Upper lobe of right lung (tissue), 1 donor: ENCODE results near the gene PODXL2. TPM values are rescaled to one million over a fixed set of nuclear protein-coding genes. Genes with fewer than 3 reads are reported as not detected.

Experiments
- ATAC-seq: fragments of 200-7000 bp; cut with Tn5 transposase; one replicate; pipeline ENCODE4 v1.9.1; 2020; ENCODE audit warnings: mild to moderate bottlenecking, moderate library complexity
- DNase-seq: peaks from one replicate; pipeline ENCODE4 v3.0.0-alpha.2; 2020
- H3K27ac ChIP-seq: fragments of 200-600 bp; one replicate; pipeline ENCODE4 v1.8.0; 2022
- H3K27me3 ChIP-seq: fragments of 200-600 bp; one replicate; pipeline ENCODE4 v1.8.0; 2022; ENCODE audit warnings: mild to moderate bottlenecking
- H3K36me3 ChIP-seq: fragments of 200-600 bp; one replicate; pipeline ENCODE4 v1.8.0; 2022
- H3K4me1 ChIP-seq: fragments of 200-600 bp; one replicate; pipeline ENCODE4 v1.8.0; 2022
- H3K4me3 ChIP-seq: fragments of 200-600 bp; one replicate; pipeline ENCODE4 v1.8.0; 2022; ENCODE audit warnings: mild to moderate bottlenecking
- H3K9me3 ChIP-seq: fragments of 200-600 bp; one replicate; pipeline ENCODE4 v1.8.0; 2022
- CTCF ChIP-seq: fragments of 200-600 bp; IDR thresholded peaks from one replicate; pipeline ENCODE4 v1.8.0; 2022; ENCODE audit warnings: antibody characterized with exemption
- intact Hi-C: fragments of 100-400 bp; cut with DNase I; formaldehyde crosslinking; loops from one replicate; pipeline ENCODE4 v1.11.0; 2022
- total RNA-seq: library from RNA; stranded (reverse); fragmentation: NEBNext Ultra II Directional; extraction: Animal tissue kit (Norgen Biotek cat#: 25700); gene quantifications from one replicate; pipeline ENCODE4 v1.2.1, GENCODE V29; 2021
- donor health status: DM: no; HTN: yes; CAD: no; lungs with severe emphysema.

Gene PODXL2
- total RNA-seq, 1 donor from 2014 or later = 3.7 TPM

DNA sequence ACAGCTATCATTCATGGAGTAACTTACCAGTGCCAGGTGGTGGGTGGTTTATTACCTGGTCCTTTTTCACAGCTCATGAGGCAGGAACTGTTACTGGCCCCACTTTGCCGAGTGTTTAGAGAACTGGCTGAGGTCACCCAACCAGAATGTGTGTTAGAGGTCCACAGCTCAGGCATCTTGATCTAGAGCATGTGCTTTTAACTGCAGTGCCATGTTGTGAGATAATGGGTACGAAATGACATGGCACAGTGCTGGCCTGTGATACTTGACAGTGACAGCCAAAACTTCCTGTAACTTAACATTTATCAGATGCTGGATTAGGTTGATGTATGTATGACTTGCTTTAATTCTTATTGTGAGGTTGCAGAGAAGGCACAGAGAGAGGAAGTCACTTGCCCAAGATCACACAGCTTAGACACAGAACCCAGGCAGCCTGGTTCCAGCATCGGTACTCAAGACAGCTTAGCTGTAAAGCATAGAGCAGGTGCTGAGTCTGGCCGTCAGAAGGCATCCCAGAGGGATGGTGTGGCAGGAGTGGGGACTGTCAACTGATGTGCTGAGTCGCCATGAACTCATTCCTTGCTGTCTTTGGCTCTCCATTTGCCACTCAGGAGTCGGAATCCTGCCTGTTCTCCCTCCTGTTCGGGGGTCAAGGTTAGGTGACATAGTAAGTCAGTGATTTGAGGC is 21.2 kb upstream of the PODXL2 start:
- intact Hi-C loops = no loop called here
- DNase-seq = no peak
- H3K27me3 ChIP-seq = no peaks in the 10 kb centered on the region
- H3K36me3 ChIP-seq = peaks cover 18% of the 10 kb centered on the region
- H3K27ac ChIP-seq = no peak overlapping the region
- H3K4me3 ChIP-seq = no peak overlapping the region
- no peak for TF ChIP-seq CTCF
- H3K9me3 ChIP-seq = no peaks in the 10 kb centered on the region
- no peak for ATAC-seq
- no peaks in the 10 kb centered on the region for H3K4me1 ChIP-seq

DNA sequence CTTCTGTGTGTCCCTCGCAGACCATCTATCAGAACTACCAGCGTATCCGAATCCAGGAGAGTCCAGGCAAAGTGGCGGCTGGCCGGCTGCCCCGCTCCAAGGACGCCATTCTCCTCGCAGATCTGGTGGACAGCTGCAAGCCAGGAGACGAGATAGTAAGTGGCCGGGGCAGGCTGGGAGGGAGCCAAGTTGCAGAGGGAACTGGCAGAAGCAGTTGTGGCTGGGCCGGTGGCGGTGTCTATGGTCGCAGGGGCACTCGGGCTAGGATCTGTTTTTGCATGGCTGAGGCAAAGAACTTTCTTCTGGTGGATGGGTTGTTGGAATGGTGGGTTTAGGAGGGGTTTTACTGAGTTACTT is 20.6 kb upstream of the PODXL2 start:
- no peaks in the 10 kb centered on the region for H3K9me3 ChIP-seq
- DNase-seq = no peak
- H3K4me3 ChIP-seq = no peak overlapping the region
- no peak for ATAC-seq
- peaks cover 18% of the 10 kb centered on the region for H3K36me3 ChIP-seq
- H3K4me1 ChIP-seq = no peaks in the 10 kb centered on the region
- TF ChIP-seq CTCF = no peak
- H3K27me3 ChIP-seq = no peaks in the 10 kb centered on the region
- intact Hi-C loops = no loop called here
- no peak overlapping the region for H3K27ac ChIP-seq

DNA sequence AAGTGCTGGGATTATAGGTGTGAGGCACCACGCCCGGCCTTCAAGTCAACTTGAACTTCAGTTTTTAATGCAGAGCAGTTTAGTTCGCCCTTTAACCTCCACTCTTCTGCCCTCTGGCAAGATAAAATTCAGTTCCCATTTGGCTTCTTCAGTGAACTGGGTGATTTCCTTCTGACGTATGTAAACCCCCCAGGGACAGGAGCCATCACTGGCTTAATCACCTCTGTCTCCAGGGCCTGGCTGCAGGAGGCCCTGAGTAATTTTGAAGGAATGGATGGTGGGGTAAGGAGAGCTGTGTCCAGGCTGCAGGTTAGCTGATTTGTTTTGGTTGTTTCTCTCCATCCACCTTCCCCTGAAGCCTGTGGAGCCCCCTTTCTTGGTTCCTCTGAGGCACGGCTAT is 18.9 kb upstream of the PODXL2 start:
- Histone ChIP-seq H3K4me1 (no peaks in the 10 kb centered on the region), H3K27me3 (no peaks in the 10 kb centered on the region), H3K27ac (no peak overlapping the region), H3K9me3 (no peaks in the 10 kb centered on the region), H3K36me3 (peaks cover 18% of the 10 kb centered on the region), H3K4me3 (no peak overlapping the region)
- DNase-seq (no peak), ATAC-seq (no peak)
- intact Hi-C loops = no loop called here
- no peak for TF ChIP-seq CTCF

GRCh38 chr3:127611251-127611650 is 17.7 kb upstream of the PODXL2 start:
- no peaks in the 10 kb centered on the region for H3K27me3 ChIP-seq
- H3K9me3 ChIP-seq = no peaks in the 10 kb centered on the region
- H3K4me1 ChIP-seq = no peaks in the 10 kb centered on the region
- ATAC-seq = no peak
- H3K4me3 ChIP-seq = no peak overlapping the region
- no peak overlapping the region for H3K27ac ChIP-seq
- TF ChIP-seq CTCF = no peak
- intact Hi-C loops = no loop called here
- peaks cover 17% of the 10 kb centered on the region for H3K36me3 ChIP-seq
- DNase-seq = peak; percentile 41

- H3K9me3 ChIP-seq = no peaks in the 10 kb centered on the region
- no peaks in the 10 kb centered on the region for H3K4me1 ChIP-seq
- no peak for TF ChIP-seq CTCF
- no peak overlapping the region for H3K27ac ChIP-seq
- ATAC-seq = peak; percentile 83
- DNase-seq = peak; percentile 73
- H3K4me3 ChIP-seq = no peak overlapping the region
- peaks cover 4% of the 10 kb centered on the region for H3K36me3 ChIP-seq
- no peaks in the 10 kb centered on the region for H3K27me3 ChIP-seq
- intact Hi-C loops = no loop called here
These were observed 16.0 kb upstream of the PODXL2 start for GRCh38 chr3:127612966-127613365.

- ATAC-seq = peak; percentile 40
- DNase-seq = peak; percentile 65
- intact Hi-C loops = no loop called here
These were observed 15.6 kb upstream of the PODXL2 start for GRCh38 chr3:127613406-127613805.

More at GRCh38 chr3:127613406-127613805, 15.6 kb upstream of the PODXL2 start:
- Histone ChIP-seq H3K9me3 (no peaks in the 10 kb centered on the region), H3K27ac (no peak overlapping the region), H3K4me1 (no peaks in the 10 kb centered on the region), H3K36me3 (peaks cover 8% of the 10 kb centered on the region), H3K4me3 (no peak overlapping the region), H3K27me3 (no peaks in the 10 kb centered on the region)
- no peak for TF ChIP-seq CTCF
